Activated CD8-positive, alpha-beta T cell treated with anti-CD3 and anti-CD28 coated beads for 36 hours (primary cell): ENCODE data around the gene OLFM2. TPM values are rescaled to one million over a fixed set of nuclear protein-coding genes. Genes with fewer than 3 reads are reported as not detected.
A peak's percentile ranks its signal among the peaks of the same experiment; 100 is the strongest.

ENCODE experiments used
- ATAC-seq: fragments of 200-7000 bp; cut with Tn5 transposase; one replicate; pipeline ENCODE4 v1.10.0; 2021; ENCODE audit warnings: mild to moderate bottlenecking, moderate library complexity
- CTCF ChIA-PET: fragments of 350-600 bp; sonication (Branson Sonifier 250); formaldehyde crosslinking; loops from one replicate; lab custom pipeline; 2021; ENCODE audit warnings: antibody characterized with exemption; lab: Charles Lee
- POLR2A ChIA-PET: fragments of 350-600 bp; sonication (Branson Sonifier 250); formaldehyde crosslinking; loops from one replicate; lab custom pipeline; 2021; ENCODE audit warnings: antibody characterized with exemption; lab: Charles Lee
- DNase-seq: peaks from one replicate; pipeline ENCODE4 v3.0.0-alpha.2; 2020
- H3K27ac Mint-ChIP-seq: one replicate; pipeline ENCODE4 v1.8.0; 2021; ENCODE audit warnings: mild to moderate bottlenecking, mixed read lengths
- H3K27me3 Mint-ChIP-seq: one replicate; pipeline ENCODE4 v1.8.0; 2021; ENCODE audit warnings: mixed read lengths
- H3K36me3 Mint-ChIP-seq: one replicate; pipeline ENCODE4 v1.8.0; 2021; ENCODE audit warnings: low read depth, mixed read lengths
- H3K4me1 Mint-ChIP-seq: one replicate; pipeline ENCODE4 v1.8.0; 2021; ENCODE audit warnings: low read depth, mixed read lengths
- H3K4me3 Mint-ChIP-seq: one replicate; pipeline ENCODE4 v1.8.0; 2021; ENCODE audit warnings: mild to moderate bottlenecking, moderate library complexity, mixed read lengths
- H3K9me3 Mint-ChIP-seq: one replicate; pipeline ENCODE4 v1.8.0; 2021; ENCODE audit warnings: mixed read lengths
- CTCF ChIP-seq: fragments of 200-600 bp; IDR thresholded peaks from one replicate; pipeline ENCODE4 v1.8.0; 2022; ENCODE audit warnings: antibody characterized with exemption, mild to moderate bottlenecking
- intact Hi-C: fragments of 100-400 bp; cut with micrococcal nuclease; formaldehyde crosslinking; loops from one replicate; pipeline ENCODE4 v1.10.0; 2022
- total RNA-seq, 2 experiments: library from RNA; stranded (reverse); gene quantifications; one replicate each; pipeline ENCODE4 v1.2.3, GENCODE V29; 2021

Gene OLFM2
- total RNA-seq, 2 experiments from 2014 or later, result 2.7 to 3.2 TPM

DNA sequence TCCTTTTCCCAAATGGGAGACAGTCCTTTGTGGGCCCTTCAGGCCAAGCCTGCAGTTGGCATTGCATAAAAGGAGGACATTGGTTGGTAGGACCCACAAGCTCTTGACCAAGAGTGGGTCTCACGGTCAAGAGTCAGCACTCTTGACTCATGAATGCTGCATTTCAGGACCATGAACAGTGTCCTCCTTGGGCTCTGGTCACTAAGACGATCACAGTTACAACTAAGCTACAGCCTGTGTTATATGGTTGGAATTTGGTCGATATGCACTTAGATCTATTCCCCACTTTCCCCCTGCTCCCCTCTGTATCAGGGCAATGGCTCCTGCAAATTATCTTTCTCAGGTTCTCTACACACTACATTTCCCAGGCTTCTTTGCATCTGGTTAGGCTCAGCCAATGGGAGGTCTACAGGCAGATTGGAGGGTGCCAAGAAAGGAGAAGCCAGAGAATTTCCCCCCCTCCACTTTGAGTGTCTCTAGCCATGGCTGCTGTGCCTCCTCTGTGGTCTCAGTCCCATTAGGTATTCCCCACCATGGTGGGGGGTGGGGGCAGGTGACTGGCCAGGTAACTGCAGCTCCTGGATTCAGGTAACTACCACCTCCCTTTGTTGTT, 3.1 kb upstream of the OLFM2 start:
- Mint-ChIP-seq H3K9me3 (peaks cover 8% of the 10 kb centered on the region), H3K27me3 (peaks cover 48% of the 10 kb centered on the region), H3K27ac (no peak overlapping the region), H3K4me3 (no peak overlapping the region), H3K36me3 (no peaks in the 10 kb centered on the region), H3K4me1 (peaks cover 20% of the 10 kb centered on the region)
- ChIA-PET CTCF (interaction anchor here (1.4 to 3.4 kb wide), 3 partner anchors 9 to 88 kb away, joined by 5 to 18 read pairs (median 7); no protein-coding TSS in a partner anchor), POLR2A (no interaction called here)
- DNase-seq (no peak), ATAC-seq (no peak)
- intact Hi-C loops, result loop anchor here (10.0 kb wide), 1 partner anchor 445 kb away; the partner anchor contains the start of gene TYK2
- TF ChIP-seq CTCF, result no peak

- Mint-ChIP-seq H3K4me3 (peak overlapping the region; percentile 42), H3K36me3 (no peaks in the 10 kb centered on the region), H3K4me1 (peaks cover 20% of the 10 kb centered on the region), H3K9me3 (peaks cover 4% of the 10 kb centered on the region), H3K27me3 (peaks cover 54% of the 10 kb centered on the region), H3K27ac (no peak overlapping the region)
- ChIA-PET POLR2A (interaction anchor here (0.6 kb wide), 1 partner anchor 305 kb away, joined by 3 read pairs; no protein-coding TSS in a partner anchor), CTCF (no interaction called here)
- ATAC-seq, result no peak
- intact Hi-C loops, result loop anchor here (10.0 kb wide), 1 partner anchor 448 kb away; the partner anchor contains the start of gene TYK2
- no peak for TF ChIP-seq CTCF
- no peak for DNase-seq
These were observed 691 bp upstream of the OLFM2 start for GRCh38 chr19:9937001-9937411.

DNA sequence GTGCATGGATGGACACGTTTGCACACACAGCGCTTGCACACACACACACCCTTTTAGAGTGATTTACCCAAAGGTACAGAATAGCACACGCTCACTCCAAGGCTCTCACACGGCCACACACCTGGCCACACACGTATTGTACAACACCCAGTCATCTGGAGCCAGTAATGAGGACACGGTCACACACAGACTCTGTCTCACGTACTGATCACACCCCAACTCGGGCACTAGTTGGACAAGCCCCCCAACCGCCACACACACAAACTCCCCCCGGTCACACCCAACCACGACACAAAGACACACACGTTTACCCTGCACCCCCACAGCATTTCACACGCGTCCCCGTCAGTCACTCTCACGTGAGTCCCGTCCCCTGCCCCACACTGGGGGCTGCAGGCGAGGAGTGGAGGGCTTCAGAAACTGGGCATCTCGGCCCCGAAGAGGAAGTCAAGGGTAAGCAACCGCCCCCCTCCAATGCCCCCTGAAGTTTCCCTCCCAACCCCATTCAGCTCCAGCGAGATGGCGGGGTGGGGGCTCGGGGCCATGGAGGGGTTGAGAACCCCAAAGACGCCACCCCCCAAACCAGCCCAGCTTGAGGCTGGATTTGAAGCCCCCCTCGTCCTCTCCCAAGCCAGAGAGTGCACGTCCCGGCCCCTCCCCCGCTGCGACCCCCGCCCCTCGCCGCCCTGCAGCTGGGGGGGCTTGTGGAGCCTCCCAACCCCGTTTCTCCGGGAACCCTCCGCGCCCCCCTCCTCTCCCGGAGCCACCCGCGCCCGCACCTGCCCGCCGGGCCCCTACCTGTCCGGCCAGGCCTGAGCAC, 599 bp downstream of the OLFM2 start:
- H3K9me3 Mint-ChIP-seq, result no peaks in the 10 kb centered on the region
- POLR2A ChIA-PET, result no interaction called here
- no peak overlapping the region for H3K27ac Mint-ChIP-seq

DNA sequence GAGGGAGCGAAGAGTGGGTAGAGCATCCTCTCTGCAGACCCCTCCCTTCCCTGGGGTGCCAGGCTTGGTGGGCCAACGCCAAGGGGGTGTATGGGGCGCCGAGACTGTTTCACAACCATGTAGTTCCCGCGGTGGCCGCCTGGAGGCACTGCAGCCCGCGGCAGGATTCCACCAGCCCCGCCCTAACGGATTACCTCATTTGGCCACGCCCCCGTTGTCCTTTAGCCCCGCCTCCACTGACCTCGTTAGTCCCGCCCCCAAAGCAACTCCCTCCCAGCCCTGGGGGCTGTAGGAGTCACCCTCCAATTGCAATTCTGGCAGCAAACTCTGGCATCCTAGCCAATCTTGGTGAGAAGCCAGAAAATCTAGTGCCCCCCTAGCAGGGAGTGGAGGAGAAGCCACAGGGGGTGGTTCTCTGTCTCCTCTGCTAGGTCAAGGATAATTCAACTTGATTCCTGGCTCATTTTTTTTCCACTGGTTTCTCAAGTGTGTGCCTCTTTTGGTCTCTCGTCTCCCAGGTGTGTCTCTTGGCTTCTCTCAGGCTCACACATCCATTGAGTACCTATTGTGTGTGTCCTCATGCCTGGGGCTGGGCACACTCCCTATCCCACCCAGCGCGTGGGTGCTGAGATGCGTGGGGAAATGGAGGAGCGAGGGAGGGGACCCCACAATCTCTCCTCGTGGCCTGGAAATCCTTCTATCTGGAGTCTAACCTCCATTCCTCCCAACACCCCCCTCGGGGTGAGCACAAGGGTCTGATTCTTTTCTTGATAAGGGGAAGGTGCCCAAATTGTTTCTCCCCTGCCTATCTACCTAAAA, 2.0 kb downstream of the OLFM2 start:
- Mint-ChIP-seq H3K36me3 (no peaks in the 10 kb centered on the region), H3K4me3 (no peak overlapping the region), H3K27ac (no peak overlapping the region), H3K9me3 (no peaks in the 10 kb centered on the region), H3K4me1 (peaks cover 24% of the 10 kb centered on the region), H3K27me3 (peaks cover 49% of the 10 kb centered on the region)
- POLR2A ChIA-PET, result no interaction called here
- ATAC-seq, result peak; percentile 95
- peak; percentile 93 for DNase-seq
- peak; percentile 96 for TF ChIP-seq CTCF
- intact Hi-C loops, result loop anchor here (2.0 to 10.0 kb wide), 3 partner anchors 68 to 450 kb away; partner anchors contain the start of gene TYK2
- CTCF ChIA-PET, result interaction anchor here (0.8 to 6.3 kb wide), 3 partner anchors 66 to 94 kb away, joined by 4 to 100 read pairs (median 4); no protein-coding TSS in a partner anchor

More for the DNA sequence above, 599 bp downstream of the OLFM2 start:
- H3K4me3 Mint-ChIP-seq, result peak overlapping the region; percentile 45
- no peaks in the 10 kb centered on the region for H3K36me3 Mint-ChIP-seq
- peaks cover 23% of the 10 kb centered on the region for H3K4me1 Mint-ChIP-seq
- no peak for TF ChIP-seq CTCF
- H3K27me3 Mint-ChIP-seq, result peaks cover 52% of the 10 kb centered on the region
- ATAC-seq (no peak), DNase-seq (no peak)
- intact Hi-C loops, result loop anchor here (2.0 to 10.0 kb wide), 2 partner anchors 91 to 449 kb away; partner anchors contain the start of gene TYK2
- CTCF ChIA-PET, result interaction anchor here (0.8 to 1.0 kb wide), 2 partner anchors 65 to 91 kb away, joined by 4 read pairs; no protein-coding TSS in a partner anchor
